Thyroid gland (tissue), 4 donors: ENCODE results near the gene TAS2R31. TPM values are rescaled to one million over a fixed set of nuclear protein-coding genes. Genes with fewer than 3 reads are reported as not detected.

Experiments
- DNase-seq, 2 donors: peaks; one replicate each; pipeline ENCODE4 v3.0.0-alpha.2; 2019
- H3K27ac ChIP-seq, 3 donors: fragments of 200-600 bp; sonication (generic); 1 replicate in 2 of 3; 2 replicates in 1 of 3; pipeline ENCODE4 v1.5.1; 2016 to 2019; ENCODE audit warnings: mild to moderate bottlenecking in 1 of 3, moderate library complexity in 1 of 3
- H3K27me3 ChIP-seq: fragments of 200-600 bp; sonication (generic); one replicate; pipeline ENCODE4 v1.5.1; 2019
- H3K36me3 ChIP-seq, 2 donors: fragments of 200-600 bp; sonication (generic); one replicate each; pipeline ENCODE4 v1.5.1; 2016 to 2019
- H3K4me1 ChIP-seq, 2 donors: fragments of 200-600 bp; sonication (generic); one replicate each; pipeline ENCODE4 v1.5.1; 2017 to 2019
- H3K4me3 ChIP-seq, 3 donors: fragments of 200-600 bp; sonication (generic); replicated peaks in 1 of 3; 1 replicate in 2 of 3; 2 replicates in 1 of 3; pipeline ENCODE4 v1.5.1; 2016; ENCODE audit warnings: mild to moderate bottlenecking in 1 of 3
- H3K9me3 ChIP-seq: fragments of 200-600 bp; sonication (generic); one replicate; pipeline ENCODE4 v1.5.1; 2017
- CTCF ChIP-seq, 6 experiments: fragments of 200-600 bp in 3 of 6; fragments of 450-650 bp in 3 of 6; sonication (generic) in 3 of 6; IDR thresholded peaks; one replicate each; pipeline ENCODE4 v1.5.1; 2016 to 2019; ENCODE audit warnings: antibody characterized with exemption in 6 of 6, mild to moderate bottlenecking in 2 of 6, inconsistent platforms in 1 of 6, moderate library complexity in 1 of 6
- POLR2A ChIP-seq, 2 donors: fragments of 450-650 bp; IDR thresholded peaks; one replicate each; pipeline ENCODE4 v1.6.1; 2017; ENCODE audit warnings: antibody characterized with exemption in 2 of 2, mild to moderate bottlenecking in 2 of 2, moderate library complexity in 1 of 2
- WGBS, 2 donors: methylation state at CpG; one replicate each; pipeline ENCODE4 v1.1.5; 2017; 5-methylcytosine and 5-hydroxymethylcytosine counted together
- intact Hi-C: fragments of 100-400 bp; cut with DNase I; formaldehyde crosslinking; loops from one replicate; pipeline ENCODE4 v1.15.1; 2023
- total RNA-seq, 4 donors: library from RNA; depleted of rRNA; stranded (reverse); fragments of >200 nt; gene quantifications; one replicate each; pipeline ENCODE4 v1.2.3, GENCODE V29; 2016

Gene TAS2R31
- total RNA-seq, 4 donors from 2014 or later: 4.9 to 30.5 (median 11.9) TPM

GRCh38 chr12:11023387-11023786 is 7.8 kb downstream of the TAS2R31 start:
- no peaks in the 10 kb centered on the region for H3K9me3 ChIP-seq
- no peak for DNase-seq
- no peaks in the 10 kb centered on the region for H3K27me3 ChIP-seq
- H3K27ac ChIP-seq: no peak overlapping the region
- no peaks in the 10 kb centered on the region for H3K4me1 ChIP-seq
- no peak for TF ChIP-seq CTCF (IDR thresholded peaks at IDR 0.05)
- TF ChIP-seq POLR2A (IDR thresholded peaks at IDR 0.05): no peak
- H3K36me3 ChIP-seq: no peaks in the 10 kb centered on the region
- no peak overlapping the region for H3K4me3 ChIP-seq
- 95 to 97% methylated on average over 2 of the region's 2 CpGs for WGBS, 2 donors
- intact Hi-C loops: no loop called here

GRCh38 chr12:11022520-11022919 is 8.7 kb downstream of the TAS2R31 start, which contains the start of gene TAS2R19:
Gene TAS2R19, minus strand, starts transcription at chr12:11022620. Its CDS starts 49 bp downstream, at chr12:11022571.
- no peak for TF ChIP-seq POLR2A (IDR thresholded peaks at IDR 0.05)
- no peak for TF ChIP-seq CTCF (IDR thresholded peaks at IDR 0.05)
- 89 to 93% methylated on average over 1 of the region's 1 CpG for WGBS, 2 donors
- intact Hi-C loops: no loop called here
- no peak for DNase-seq
- Histone ChIP-seq H3K27me3 (no peaks in the 10 kb centered on the region), H3K36me3 (no peaks in the 10 kb centered on the region), H3K27ac (no peak within 1 kb of the TSS), H3K4me3 (no peak within 1 kb of the TSS), H3K9me3 (no peaks in the 10 kb centered on the region), H3K4me1 (no peaks in the 10 kb centered on the region)

GRCh38 chr12:11016937-11017336 is 14.3 kb downstream of the TAS2R31 start:
- no peak overlapping the region for H3K4me3 ChIP-seq
- H3K27ac ChIP-seq: no peak overlapping the region
- DNase-seq: no peak
- no peaks in the 10 kb centered on the region for H3K36me3 ChIP-seq
- no peaks in the 10 kb centered on the region for H3K9me3 ChIP-seq
- no peak for TF ChIP-seq POLR2A (IDR thresholded peaks at IDR 0.05)
- no peak for TF ChIP-seq CTCF (IDR thresholded peaks at IDR 0.05)
- H3K4me1 ChIP-seq: no peaks in the 10 kb centered on the region
- no peaks in the 10 kb centered on the region for H3K27me3 ChIP-seq
- 94 to 95% methylated on average over 1 of the region's 1 CpG for WGBS, 2 donors
- intact Hi-C loops: no loop called here

GRCh38 chr12:11015775-11016430 is 15.3 kb downstream of the TAS2R31 start:
- no peaks in the 10 kb centered on the region for H3K9me3 ChIP-seq
- no peak overlapping the region for H3K4me3 ChIP-seq
- WGBS, 2 donors: 88 to 90% methylated on average over 4 of the region's 4 CpGs
- H3K36me3 ChIP-seq: no peaks in the 10 kb centered on the region
- H3K27ac ChIP-seq: no peak overlapping the region
- intact Hi-C loops: no loop called here
- no peak for DNase-seq
- no peak for TF ChIP-seq POLR2A (IDR thresholded peaks at IDR 0.05)
- TF ChIP-seq CTCF (IDR thresholded peaks at IDR 0.05): no peak
- H3K27me3 ChIP-seq: no peaks in the 10 kb centered on the region
- H3K4me1 ChIP-seq: no peaks in the 10 kb centered on the region

- intact Hi-C loops: no loop called here
- no peaks in the 10 kb centered on the region for H3K36me3 ChIP-seq
- TF ChIP-seq CTCF (IDR thresholded peaks at IDR 0.05): no peak
- TF ChIP-seq POLR2A (IDR thresholded peaks at IDR 0.05): no peak
- H3K9me3 ChIP-seq: no peaks in the 10 kb centered on the region
- H3K27ac ChIP-seq: no peak overlapping the region
- no peaks in the 10 kb centered on the region for H3K4me1 ChIP-seq
- H3K4me3 ChIP-seq: no peak overlapping the region
- DNase-seq: no peak
- no peaks in the 10 kb centered on the region for H3K27me3 ChIP-seq
These were observed 17.0 kb downstream of the TAS2R31 start for GRCh38 chr12:11014234-11014633.
